ENCODE measurements around the gene HSD17B3.

DNA sequence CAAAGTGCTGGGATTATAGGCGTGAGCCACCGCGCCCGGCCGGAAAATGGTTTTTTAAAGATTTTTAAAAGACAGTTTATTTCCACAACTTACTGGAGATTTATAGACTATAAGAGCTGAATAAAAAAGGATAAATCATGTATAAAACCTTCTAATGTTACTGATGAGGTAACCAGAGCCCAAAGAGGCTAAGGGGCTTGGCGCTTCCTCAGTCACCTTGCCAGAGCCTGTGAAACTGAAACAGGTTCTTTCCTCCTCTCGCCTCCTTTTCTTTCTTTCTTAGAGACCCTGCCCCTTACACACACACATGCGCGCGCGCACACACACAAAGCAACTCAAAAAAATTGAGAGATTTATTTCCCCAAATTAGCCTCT, 69.8 kb downstream of the HSD17B3 start:
- TF ChIP-seq, protein P1, sequence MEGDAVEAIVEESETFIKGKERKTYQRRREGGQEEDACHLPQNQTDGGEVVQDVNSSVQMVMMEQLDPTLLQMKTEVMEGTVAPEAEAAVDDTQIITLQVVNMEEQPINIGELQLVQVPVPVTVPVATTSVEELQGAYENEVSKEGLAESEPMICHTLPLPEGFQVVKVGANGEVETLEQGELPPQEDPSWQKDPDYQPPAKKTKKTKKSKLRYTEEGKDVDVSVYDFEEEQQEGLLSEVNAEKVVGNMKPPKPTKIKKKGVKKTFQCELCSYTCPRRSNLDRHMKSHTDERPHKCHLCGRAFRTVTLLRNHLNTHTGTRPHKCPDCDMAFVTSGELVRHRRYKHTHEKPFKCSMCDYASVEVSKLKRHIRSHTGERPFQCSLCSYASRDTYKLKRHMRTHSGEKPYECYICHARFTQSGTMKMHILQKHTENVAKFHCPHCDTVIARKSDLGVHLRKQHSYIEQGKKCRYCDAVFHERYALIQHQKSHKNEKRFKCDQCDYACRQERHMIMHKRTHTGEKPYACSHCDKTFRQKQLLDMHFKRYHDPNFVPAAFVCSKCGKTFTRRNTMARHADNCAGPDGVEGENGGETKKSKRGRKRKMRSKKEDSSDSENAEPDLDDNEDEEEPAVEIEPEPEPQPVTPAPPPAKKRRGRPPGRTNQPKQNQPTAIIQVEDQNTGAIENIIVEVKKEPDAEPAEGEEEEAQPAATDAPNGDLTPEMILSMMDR (IDR thresholded peaks at IDR 0.05; ENCODE audit: insufficient read depth, low read length, poor library complexity, severe bottlenecking) = no peak
- TF ChIP-seq EZH2phosphoT487 (conservative IDR thresholded peaks at IDR 0.05; ENCODE audit: low read length) = no peak

Data from SU-DHL-6 (cell line).